ENCODE results near the gene RPL15.

The RPL15 gene

GRCh38 chr3:23950293-23950692, 33.4 kb downstream of the RPL15 start:
- no peak overlapping the region for H3K4me2 ChIP-seq (ENCODE audit: insufficient read depth, low read length, poor library complexity, severe bottlenecking)
- H3K79me1 ChIP-seq (ENCODE audit: low read depth, low read length) = no peaks in the 10 kb centered on the region
- no peak for DNase-seq (ENCODE audit: low spot score)

GRCh38 chr3:23952646-23953045, 35.7 kb downstream of the RPL15 start:
- Histone ChIP-seq H3K27me3 (ENCODE audit: control insufficient read depth in 3 of 3, insufficient read depth in 3 of 3, low read depth in 1 of 3, low read length in 3 of 3) (no peaks in the 10 kb centered on the region), H3K18ac (ENCODE audit: low read length) (no peak overlapping the region), H2BK15ac (ENCODE audit: low read length) (no peak overlapping the region), H2BK120ac (ENCODE audit: low read depth, low read length) (no peak overlapping the region), H3K4me2 (ENCODE audit: insufficient read depth, low read length, poor library complexity, severe bottlenecking) (no peak overlapping the region), H2AK5ac (ENCODE audit: low read depth, low read length) (no peak overlapping the region), H2BK5ac (ENCODE audit: low read length) (no peak overlapping the region), H3K4me3 (ENCODE audit: low read length in 2 of 2) (no peak overlapping the region), H3K23ac (ENCODE audit: low read depth, low read length, poor library complexity) (no peak overlapping the region), H4K8ac (ENCODE audit: low read depth, low read length) (no peak overlapping the region), H3K4me1 (ENCODE audit: control insufficient read depth in 2 of 2, insufficient read depth in 1 of 2, low read depth in 1 of 2, low read length in 2 of 2) (no peaks in the 10 kb centered on the region), H3K79me1 (ENCODE audit: low read depth, low read length) (no peaks in the 10 kb centered on the region), H3K4ac (ENCODE audit: low read length) (no peak overlapping the region), H2AFZ (ENCODE audit: low read length) (no peak overlapping the region), H3K9me3 (replicated peaks in 1 of 2; ENCODE audit: control insufficient read depth in 2 of 2, insufficient read depth in 1 of 2, low read depth in 1 of 2, low read length in 2 of 2) (no peaks in the 10 kb centered on the region), H2BK12ac (ENCODE audit: low read length) (no peak overlapping the region), H4K91ac (ENCODE audit: low read depth, low read length, poor library complexity) (no peak overlapping the region), H3K27ac (replicated peaks; ENCODE audit: low read length) (no peak overlapping the region), H3K36me3 (replicated peaks in 1 of 2; ENCODE audit: control insufficient read depth in 2 of 2, insufficient read depth in 2 of 2, low read length in 2 of 2) (peaks cover 1 to 25% of the 10 kb centered on the region in 2 donors), H3K14ac (ENCODE audit: low read length) (no peak overlapping the region), H3K9ac (ENCODE audit: low read depth, low read length, poor library complexity) (no peak overlapping the region)
- no CpG with 5 or more reads among the region's 4 CpGs for WGBS, 2 donors (ENCODE audit: extremely low coverage in 2 of 2, insufficient read length in 2 of 2, insufficient replicate concordance in 1 of 2)
- no peak for DNase-seq (ENCODE audit: low spot score)

More at GRCh38 chr3:23950293-23950692, 33.4 kb downstream of the RPL15 start:
- H3K9ac ChIP-seq (ENCODE audit: low read depth, low read length, poor library complexity) = no peak overlapping the region
- H2AFZ ChIP-seq (ENCODE audit: low read length) = no peak overlapping the region
- no peak overlapping the region for H4K91ac ChIP-seq (ENCODE audit: low read depth, low read length, poor library complexity)
- no peak overlapping the region for H3K18ac ChIP-seq (ENCODE audit: low read length)
- H2AK5ac ChIP-seq (ENCODE audit: low read depth, low read length) = no peak overlapping the region
- H3K23ac ChIP-seq (ENCODE audit: low read depth, low read length, poor library complexity) = no peak overlapping the region
- no peak overlapping the region for H3K4ac ChIP-seq (ENCODE audit: low read length)
- H2BK120ac ChIP-seq (ENCODE audit: low read depth, low read length) = no peak overlapping the region
- H3K9me3 ChIP-seq (replicated peaks in 1 of 2; ENCODE audit: control insufficient read depth in 2 of 2, insufficient read depth in 1 of 2, low read depth in 1 of 2, low read length in 2 of 2) = no peaks in the 10 kb centered on the region
- H3K4me1 ChIP-seq (ENCODE audit: control insufficient read depth in 2 of 2, insufficient read depth in 1 of 2, low read depth in 1 of 2, low read length in 2 of 2) = peaks cover 2 to 7% of the 10 kb centered on the region in 2 donors
- no peak overlapping the region for H3K27ac ChIP-seq (replicated peaks; ENCODE audit: low read length)
- no peak overlapping the region for H2BK5ac ChIP-seq (ENCODE audit: low read length)
- H2BK15ac ChIP-seq (ENCODE audit: low read length) = no peak overlapping the region
- no peak overlapping the region for H4K8ac ChIP-seq (ENCODE audit: low read depth, low read length)
- H3K36me3 ChIP-seq (replicated peaks in 1 of 2; ENCODE audit: control insufficient read depth in 2 of 2, insufficient read depth in 2 of 2, low read length in 2 of 2) = peaks cover 0 to 10% of the 10 kb centered on the region in 2 donors
- H2BK12ac ChIP-seq (ENCODE audit: low read length) = no peak overlapping the region
- no peaks in the 10 kb centered on the region for H3K27me3 ChIP-seq (ENCODE audit: control insufficient read depth in 3 of 3, insufficient read depth in 3 of 3, low read depth in 1 of 3, low read length in 3 of 3)
- no peak overlapping the region for H3K4me3 ChIP-seq (ENCODE audit: low read length in 2 of 2)
- no peak overlapping the region for H3K14ac ChIP-seq (ENCODE audit: low read length)

- no peak overlapping the region for H2AFZ ChIP-seq (ENCODE audit: low read length)
- no peak overlapping the region for H3K14ac ChIP-seq (ENCODE audit: low read length)
- no peaks in the 10 kb centered on the region for H3K9me3 ChIP-seq (replicated peaks in 1 of 2; ENCODE audit: control insufficient read depth in 2 of 2, insufficient read depth in 1 of 2, low read depth in 1 of 2, low read length in 2 of 2)
- H3K23ac ChIP-seq (ENCODE audit: low read depth, low read length, poor library complexity) = no peak overlapping the region
- no peak overlapping the region for H2BK5ac ChIP-seq (ENCODE audit: low read length)
- no peak overlapping the region for H2BK120ac ChIP-seq (ENCODE audit: low read depth, low read length)
- peaks cover 3 to 33% of the 10 kb centered on the region in 2 donors for H3K36me3 ChIP-seq (replicated peaks in 1 of 2; ENCODE audit: control insufficient read depth in 2 of 2, insufficient read depth in 2 of 2, low read length in 2 of 2)
- H4K8ac ChIP-seq (ENCODE audit: low read depth, low read length) = no peak overlapping the region
- no peak overlapping the region for H2BK12ac ChIP-seq (ENCODE audit: low read length)
- H3K9ac ChIP-seq (ENCODE audit: low read depth, low read length, poor library complexity) = no peak overlapping the region
- H2AK5ac ChIP-seq (ENCODE audit: low read depth, low read length) = no peak overlapping the region
- DNase-seq (ENCODE audit: low spot score) = no peak
- no peak overlapping the region for H3K4me2 ChIP-seq (ENCODE audit: insufficient read depth, low read length, poor library complexity, severe bottlenecking)
- no peak overlapping the region for H3K18ac ChIP-seq (ENCODE audit: low read length)
- no peaks in the 10 kb centered on the region for H3K27me3 ChIP-seq (ENCODE audit: control insufficient read depth in 3 of 3, insufficient read depth in 3 of 3, low read depth in 1 of 3, low read length in 3 of 3)
- no peak overlapping the region for H2BK15ac ChIP-seq (ENCODE audit: low read length)
- no peak overlapping the region for H3K4me3 ChIP-seq (ENCODE audit: low read length in 2 of 2)
- H3K27ac ChIP-seq (replicated peaks; ENCODE audit: low read length) = no peak overlapping the region
- no peaks in the 10 kb centered on the region for H3K79me1 ChIP-seq (ENCODE audit: low read depth, low read length)
- no CpG with 5 or more reads among the region's 1 CpG for WGBS, 2 donors (ENCODE audit: extremely low coverage in 2 of 2, insufficient read length in 2 of 2, insufficient replicate concordance in 1 of 2)
- H3K4me1 ChIP-seq (ENCODE audit: control insufficient read depth in 2 of 2, insufficient read depth in 1 of 2, low read depth in 1 of 2, low read length in 2 of 2) = no peaks in the 10 kb centered on the region
- no peak overlapping the region for H4K91ac ChIP-seq (ENCODE audit: low read depth, low read length, poor library complexity)
- H3K4ac ChIP-seq (ENCODE audit: low read length) = no peak overlapping the region
Observed at GRCh38 chr3:23953523-23953922, 36.6 kb downstream of the RPL15 start.

DNA sequence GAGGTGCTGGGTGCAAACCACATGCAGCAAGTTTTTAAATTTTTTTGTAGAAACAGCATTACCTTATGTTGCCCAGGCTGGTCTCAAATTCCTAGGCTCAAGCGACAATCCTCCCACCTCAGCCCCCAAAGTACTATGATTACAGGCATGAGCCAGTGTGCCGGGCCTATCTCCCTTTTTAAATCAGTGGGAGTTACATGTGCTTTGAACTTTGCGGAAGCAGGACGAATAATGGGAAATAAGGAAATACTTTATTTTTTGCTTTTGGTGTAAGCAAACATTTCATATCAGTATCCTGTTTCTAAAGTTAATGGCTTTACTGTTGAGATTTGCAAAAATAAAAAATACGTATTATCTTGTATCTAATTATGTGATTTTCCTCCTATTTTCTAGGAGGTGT, 37.2 kb downstream of the RPL15 start:
- H2AFZ ChIP-seq (ENCODE audit: low read length) = no peak overlapping the region

More for the DNA sequence above, 37.2 kb downstream of the RPL15 start:
- Histone ChIP-seq H3K79me1 (ENCODE audit: low read depth, low read length) (no peaks in the 10 kb centered on the region), H2BK5ac (ENCODE audit: low read length) (no peak overlapping the region), H2BK120ac (ENCODE audit: low read depth, low read length) (no peak overlapping the region), H2AK5ac (ENCODE audit: low read depth, low read length) (no peak overlapping the region), H3K27ac (replicated peaks; ENCODE audit: low read length) (no peak overlapping the region), H2BK12ac (ENCODE audit: low read length) (no peak overlapping the region), H3K9ac (ENCODE audit: low read depth, low read length, poor library complexity) (no peak overlapping the region), H2BK15ac (ENCODE audit: low read length) (no peak overlapping the region), H3K36me3 (replicated peaks in 1 of 2; ENCODE audit: control insufficient read depth in 2 of 2, insufficient read depth in 2 of 2, low read length in 2 of 2) (peaks cover 3 to 33% of the 10 kb centered on the region in 2 donors), H3K9me3 (replicated peaks in 1 of 2; ENCODE audit: control insufficient read depth in 2 of 2, insufficient read depth in 1 of 2, low read depth in 1 of 2, low read length in 2 of 2) (no peaks in the 10 kb centered on the region), H3K18ac (ENCODE audit: low read length) (no peak overlapping the region), H4K8ac (ENCODE audit: low read depth, low read length) (no peak overlapping the region), H4K91ac (ENCODE audit: low read depth, low read length, poor library complexity) (no peak overlapping the region), H3K4ac (ENCODE audit: low read length) (no peak overlapping the region), H3K27me3 (ENCODE audit: control insufficient read depth in 3 of 3, insufficient read depth in 3 of 3, low read depth in 1 of 3, low read length in 3 of 3) (no peaks in the 10 kb centered on the region), H3K4me1 (ENCODE audit: control insufficient read depth in 2 of 2, insufficient read depth in 1 of 2, low read depth in 1 of 2, low read length in 2 of 2) (no peaks in the 10 kb centered on the region), H3K23ac (ENCODE audit: low read depth, low read length, poor library complexity) (no peak overlapping the region), H3K14ac (ENCODE audit: low read length) (no peak overlapping the region), H3K4me2 (ENCODE audit: insufficient read depth, low read length, poor library complexity, severe bottlenecking) (no peak overlapping the region), H3K4me3 (ENCODE audit: low read length in 2 of 2) (no peak overlapping the region)
- no peak for DNase-seq (ENCODE audit: low spot score)
- no CpG with 5 or more reads among the region's 5 CpGs for WGBS, 2 donors (ENCODE audit: extremely low coverage in 2 of 2, insufficient read length in 2 of 2, insufficient replicate concordance in 1 of 2)

Data from neuronal stem cell (in vitro differentiated cells).